ENCODE data around the gene ST8SIA1.

ST8SIA1 gene

DNA sequence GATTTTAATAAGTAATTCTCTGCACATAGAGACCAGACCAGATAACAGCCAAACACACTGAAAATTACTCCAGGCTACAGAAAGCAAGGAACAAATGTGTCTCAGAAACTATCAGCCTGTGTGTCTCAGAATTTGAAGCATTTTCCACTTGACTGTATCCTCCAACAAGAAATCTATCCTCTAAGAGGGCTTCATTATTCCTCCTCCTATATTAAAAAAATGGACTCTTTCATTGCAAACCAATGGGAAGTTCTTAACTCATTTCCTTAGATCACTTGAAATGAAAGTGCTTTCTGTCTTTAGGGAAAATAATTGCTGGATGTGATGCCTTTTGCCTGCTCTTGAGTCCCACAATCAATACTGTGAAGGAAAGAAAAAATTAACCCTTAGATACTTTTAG is 2.3 kb downstream of the ST8SIA1 start:
- DNase-seq (ENCODE audit: low spot score) = peak; percentile 39

DNA sequence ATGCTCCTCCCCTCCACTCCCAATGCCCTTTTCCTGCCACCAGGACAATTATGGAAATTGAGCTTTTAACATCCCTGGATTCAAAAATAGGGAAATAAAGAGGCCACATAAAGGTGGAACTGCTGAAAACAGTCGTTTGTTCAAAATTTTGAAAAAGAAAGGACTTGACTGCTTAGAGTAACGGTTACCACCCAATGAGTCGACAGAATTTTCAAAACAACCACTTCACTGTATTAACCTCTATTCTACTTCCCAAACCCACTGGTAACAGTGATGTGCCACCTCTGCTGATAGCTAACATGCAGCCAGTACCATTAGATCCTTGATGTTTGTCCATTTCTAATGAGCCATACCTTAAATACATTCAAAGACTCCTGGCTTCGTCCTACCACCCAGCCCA is 4.9 kb downstream of the ST8SIA1 start:
- peak; percentile 15 for DNase-seq (ENCODE audit: low spot score)

DNA sequence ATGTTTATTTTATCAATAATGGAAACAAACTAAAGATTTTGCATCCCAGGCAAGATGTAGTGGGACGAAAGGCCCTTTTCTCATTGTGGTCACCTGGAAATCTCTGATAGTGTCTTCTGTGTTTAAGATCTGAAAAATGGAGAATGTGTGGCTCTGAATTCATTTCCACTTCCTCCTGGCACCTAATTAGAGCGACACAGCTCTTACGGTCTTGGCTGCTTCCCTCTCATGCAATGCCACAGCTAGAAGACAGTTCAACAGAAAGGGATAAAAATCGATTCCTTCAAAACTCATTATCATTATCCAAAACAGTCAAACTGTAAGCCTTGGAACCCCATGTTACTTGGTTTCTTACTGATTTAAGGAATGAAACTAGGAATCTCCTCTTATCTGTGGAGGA is 9.3 kb downstream of the ST8SIA1 start:
- peak; percentile 37 for DNase-seq (ENCODE audit: low spot score)

DNA sequence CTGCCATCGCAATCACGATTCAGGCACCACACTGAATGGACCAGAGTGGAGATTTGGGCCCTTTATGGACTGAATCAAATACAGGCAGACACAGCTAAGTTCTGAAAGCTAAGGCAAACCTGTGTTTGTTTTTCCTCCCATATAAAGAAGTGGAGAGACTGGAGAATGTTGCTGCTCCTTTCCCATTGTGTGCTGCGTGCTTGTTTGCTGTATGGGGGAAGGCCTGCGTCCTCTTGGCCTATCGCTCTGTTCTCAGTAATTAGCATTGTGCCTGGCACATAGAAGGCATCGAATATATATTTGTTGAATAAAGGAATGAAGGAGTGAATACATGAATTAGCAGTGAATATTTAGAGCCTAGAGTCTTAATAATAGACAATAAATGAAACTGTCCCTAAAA is 12.4 kb downstream of the ST8SIA1 start:
- DNase-seq (ENCODE audit: low spot score) = no peak

- no peak for DNase-seq (ENCODE audit: low spot score)
Observed at GRCh38 chr12:22321638-22322037, 12.9 kb downstream of the ST8SIA1 start.

DNA sequence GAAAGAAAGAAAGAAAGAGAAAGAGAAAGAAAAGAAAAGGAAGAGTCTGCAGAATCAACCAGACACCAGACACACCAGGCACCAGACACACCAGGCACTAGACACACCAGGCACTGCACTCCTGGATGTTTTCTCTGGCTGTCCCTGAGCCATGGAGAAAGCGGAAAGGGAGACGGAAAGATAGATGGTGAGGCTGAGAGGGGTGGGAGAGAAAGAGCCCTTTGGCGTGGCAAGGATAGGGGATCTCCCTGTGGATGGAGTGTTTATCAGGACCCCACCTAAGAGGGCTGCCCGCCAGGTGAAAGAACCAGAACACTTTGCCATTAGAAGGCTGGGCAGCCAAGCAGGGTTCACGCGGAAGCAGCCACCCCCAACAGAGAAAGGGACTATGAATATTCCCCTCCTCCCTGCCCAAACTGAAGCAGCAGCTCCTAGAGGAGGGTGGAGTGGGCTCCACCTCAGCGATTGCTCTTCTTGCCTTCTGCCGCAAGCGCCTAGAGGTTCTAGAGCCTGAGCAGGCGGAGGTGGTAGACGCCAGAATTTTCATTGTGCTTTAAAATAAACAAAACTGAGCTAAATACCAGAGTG is 13.4 kb downstream of the ST8SIA1 start:
- no peak for DNase-seq (ENCODE audit: low spot score)

DNA sequence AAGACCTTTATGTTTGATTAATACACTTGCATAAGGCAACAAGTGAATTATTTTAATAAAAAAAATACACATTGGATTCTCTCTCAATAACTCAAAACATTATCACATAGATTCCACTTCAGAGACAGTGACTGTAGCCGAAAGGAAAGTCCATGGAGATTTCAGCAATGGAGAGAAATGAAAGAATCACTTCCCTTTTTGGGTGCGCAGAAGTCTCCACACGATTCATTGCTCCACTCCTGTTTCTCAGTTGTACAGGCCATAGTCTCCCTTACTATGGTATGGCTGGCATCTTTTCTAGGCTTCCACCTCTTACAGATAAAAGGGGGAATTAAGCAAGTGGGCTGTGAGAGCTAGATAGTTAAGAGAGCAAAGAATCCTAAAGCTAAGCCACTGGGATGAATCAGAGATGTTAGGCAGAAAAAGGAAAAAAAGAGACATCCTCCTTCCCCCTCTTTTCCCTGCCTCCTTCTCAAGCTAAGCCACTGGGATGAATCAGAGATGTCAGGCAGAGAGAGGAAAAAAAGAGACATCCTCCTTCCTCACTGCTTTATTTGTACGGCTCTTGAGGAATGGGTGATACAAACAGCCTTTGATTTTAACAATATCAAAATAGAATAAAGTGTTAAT is 16.3 kb downstream of the ST8SIA1 start:
- no peak for DNase-seq (ENCODE audit: low spot score)

DNA sequence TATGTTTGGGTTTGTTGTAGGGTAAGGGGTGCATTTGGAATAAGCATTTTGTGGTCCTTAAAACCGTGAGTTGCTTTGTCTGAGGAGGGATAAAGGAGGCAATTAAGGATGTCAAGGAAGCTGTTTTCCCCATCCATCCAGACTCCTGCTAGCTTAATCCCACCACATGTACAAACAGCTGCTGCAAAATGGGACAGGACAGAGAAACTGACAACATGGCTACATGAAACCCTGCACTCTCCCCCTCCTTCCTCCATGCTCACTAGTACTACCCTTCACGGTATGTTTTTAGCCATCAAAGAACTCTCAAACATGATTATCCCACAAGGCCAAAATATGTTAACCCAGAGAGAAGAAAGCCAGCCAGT is 20.6 kb downstream of the ST8SIA1 start:
- DNase-seq (ENCODE audit: low spot score) = no peak

- DNase-seq (ENCODE audit: low spot score) = peak; percentile 90
Observed at GRCh38 chr12:22313286-22313962, 21.1 kb downstream of the ST8SIA1 start.

- DNase-seq (ENCODE audit: low spot score) = no peak
Observed at GRCh38 chr12:22312336-22312735, 22.2 kb downstream of the ST8SIA1 start.

GRCh38 chr12:22310709-22311108 is 23.8 kb downstream of the ST8SIA1 start:
- no peak for DNase-seq (ENCODE audit: low spot score)

DNA sequence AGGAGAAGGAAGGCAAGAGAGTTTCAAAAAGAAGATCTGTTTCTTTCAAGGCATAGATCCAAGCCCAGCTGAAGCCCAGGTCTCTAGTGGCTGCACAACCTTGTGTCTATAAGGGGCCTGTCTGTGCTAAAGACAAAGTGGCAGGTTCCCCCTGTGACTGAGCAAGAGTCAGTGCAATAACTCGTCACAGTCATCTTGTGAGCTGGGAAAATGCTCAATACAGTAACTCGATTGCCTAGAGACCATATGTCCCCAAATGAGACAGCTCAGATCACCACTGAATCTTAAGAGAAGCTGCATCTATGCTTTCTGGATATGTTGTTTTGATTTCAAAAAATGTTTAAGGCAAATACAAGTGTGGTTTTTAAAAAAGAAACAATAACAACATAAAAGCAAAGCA is 24.2 kb downstream of the ST8SIA1 start:
- no peak for DNase-seq (ENCODE audit: low spot score)

DNA sequence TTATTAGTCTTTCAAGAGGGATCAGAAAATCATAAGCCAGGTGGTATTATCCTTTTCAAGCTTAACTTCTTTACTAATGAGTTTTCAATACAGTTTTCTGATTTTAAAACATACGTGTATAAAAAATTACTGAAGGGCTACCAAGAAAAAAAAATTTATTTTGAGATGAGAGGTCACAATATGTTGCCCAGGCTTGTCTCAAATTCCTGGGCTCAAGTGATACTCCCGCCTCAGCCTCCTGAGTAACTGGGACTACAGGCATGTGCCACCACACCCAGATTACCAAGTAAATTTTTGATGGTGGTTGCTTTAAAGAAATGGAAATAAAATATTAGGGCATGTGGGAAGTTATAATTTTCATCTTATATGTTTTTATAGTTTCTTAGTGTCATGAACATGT is 26.7 kb downstream of the ST8SIA1 start:
- DNase-seq (ENCODE audit: low spot score) = no peak

DNA sequence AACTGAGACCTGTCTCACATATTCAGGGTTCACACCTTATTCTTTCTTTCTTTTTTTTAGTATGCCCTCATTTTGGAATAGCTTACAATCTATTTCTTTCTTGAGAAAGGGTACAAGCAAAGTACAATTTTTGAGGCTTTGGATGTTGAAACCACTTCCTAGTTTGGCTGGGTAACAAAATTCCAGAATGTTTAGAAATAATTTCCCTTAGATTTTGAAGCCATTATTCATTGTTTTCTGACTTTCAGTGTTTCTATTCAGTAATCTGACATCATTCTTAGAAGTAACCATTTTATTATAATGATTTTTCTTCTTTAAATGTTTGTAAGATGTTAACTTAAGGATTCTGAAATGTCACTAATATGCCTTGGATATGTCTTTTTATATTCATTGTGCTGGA is 28.2 kb downstream of the ST8SIA1 start:
- DNase-seq (ENCODE audit: low spot score) = no peak

DNA sequence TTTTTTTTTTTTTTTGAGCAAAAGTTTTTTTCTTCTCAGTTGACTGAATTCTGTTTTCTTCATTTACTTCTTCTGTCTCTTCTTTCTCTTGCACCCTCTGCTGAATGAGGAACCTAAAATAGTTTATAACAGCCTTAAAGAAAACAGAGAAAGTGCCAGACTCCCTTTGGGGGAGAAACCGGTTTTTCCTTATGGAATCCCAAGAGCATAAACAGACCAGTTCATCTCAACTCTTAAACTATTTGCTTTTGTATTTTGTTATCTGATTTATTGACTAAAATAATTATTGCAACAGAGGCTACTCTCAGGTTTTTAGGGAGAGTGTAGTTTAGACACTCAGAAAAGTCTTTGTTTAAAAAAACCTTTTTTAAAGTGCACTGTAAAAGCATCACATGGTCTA is 30.2 kb downstream of the ST8SIA1 start:
- no peak for DNase-seq (ENCODE audit: low spot score)

- DNase-seq (ENCODE audit: low spot score) = no peak
Observed at GRCh38 chr12:22299294-22299912, 35.1 kb downstream of the ST8SIA1 start.

DNA sequence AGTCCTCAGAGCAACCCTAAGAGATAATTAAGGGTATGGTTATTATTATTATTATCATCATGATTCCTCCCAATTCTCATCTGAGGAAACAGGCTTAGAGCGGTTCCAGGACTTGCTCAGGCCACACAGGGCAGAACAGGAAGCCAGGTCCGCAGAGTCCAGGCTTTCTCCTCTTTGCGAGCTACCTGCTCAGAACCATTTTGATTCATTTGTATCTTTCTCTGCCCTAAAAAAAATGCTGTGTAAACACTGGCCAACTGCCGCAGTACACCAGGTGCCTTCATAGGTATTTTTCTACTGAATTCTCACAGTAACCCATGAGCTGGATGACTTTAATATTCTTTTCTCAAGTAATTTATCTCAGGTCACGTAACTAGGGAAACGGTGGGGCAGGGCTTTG is 45.3 kb downstream of the ST8SIA1 start:
- no peak for DNase-seq (ENCODE audit: low spot score)

GRCh38 chr12:22287776-22288621 is 46.5 kb downstream of the ST8SIA1 start:
- no peak for DNase-seq (ENCODE audit: low spot score)

DNA sequence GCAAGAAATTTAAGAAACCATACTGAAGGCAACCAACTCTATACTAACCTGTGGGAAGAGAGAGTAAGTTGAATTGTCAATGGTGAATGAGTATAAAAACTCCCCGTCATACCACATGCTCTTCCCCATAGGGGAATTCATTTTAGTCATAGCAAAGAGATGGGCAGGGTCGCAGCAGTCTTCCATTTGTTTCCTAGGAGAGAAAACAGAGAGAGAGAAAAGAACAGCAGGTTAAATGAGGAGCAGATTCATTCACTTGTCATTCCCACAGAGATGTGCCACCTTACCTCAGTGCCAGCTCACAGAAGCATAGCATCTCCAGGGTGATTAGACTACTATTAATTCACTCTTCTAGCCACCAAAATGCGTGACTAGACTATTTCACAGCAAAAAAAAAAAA is 47.4 kb downstream of the ST8SIA1 start:
- no peak for DNase-seq (ENCODE audit: low spot score)

DNA sequence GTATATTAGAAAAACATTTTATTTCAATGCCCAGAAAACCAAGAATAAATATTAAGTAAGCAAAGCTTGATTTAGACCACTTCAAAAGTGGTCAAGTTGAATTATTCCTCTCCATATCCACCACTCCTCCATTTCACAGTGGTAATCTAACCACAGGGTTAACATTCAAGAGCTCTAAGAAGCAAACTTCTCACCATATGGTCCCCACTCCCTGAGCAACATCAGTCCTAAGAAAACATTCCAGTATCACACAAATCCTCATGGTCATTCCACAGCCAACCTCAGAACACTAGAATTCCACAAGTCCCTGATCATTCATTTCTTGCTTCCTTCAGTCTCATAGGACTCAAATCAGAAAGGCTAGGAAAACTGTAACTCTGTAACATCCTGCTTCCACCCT is 47.9 kb downstream of the ST8SIA1 start:
- DNase-seq (ENCODE audit: low spot score) = no peak

DNA sequence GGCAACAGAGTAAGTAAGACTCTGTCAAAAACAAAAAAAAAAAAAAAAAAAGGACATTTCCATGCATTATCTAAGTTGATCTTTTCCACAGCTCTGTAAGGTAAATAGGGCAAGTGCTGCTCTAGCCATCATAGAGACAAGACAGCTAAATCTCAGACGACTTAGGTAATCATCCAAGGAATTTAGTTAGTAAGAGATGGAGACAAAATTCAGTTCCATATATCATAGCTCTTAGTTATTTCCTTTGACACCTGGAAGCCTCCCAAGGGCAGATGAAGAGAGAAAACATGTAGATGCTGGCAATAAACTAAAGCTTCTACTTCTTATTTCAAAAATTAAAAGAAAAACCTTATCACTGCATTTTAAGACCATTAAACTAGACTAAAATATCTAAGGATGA is 48.7 kb downstream of the ST8SIA1 start:
- DNase-seq (ENCODE audit: low spot score) = no peak

DNA sequence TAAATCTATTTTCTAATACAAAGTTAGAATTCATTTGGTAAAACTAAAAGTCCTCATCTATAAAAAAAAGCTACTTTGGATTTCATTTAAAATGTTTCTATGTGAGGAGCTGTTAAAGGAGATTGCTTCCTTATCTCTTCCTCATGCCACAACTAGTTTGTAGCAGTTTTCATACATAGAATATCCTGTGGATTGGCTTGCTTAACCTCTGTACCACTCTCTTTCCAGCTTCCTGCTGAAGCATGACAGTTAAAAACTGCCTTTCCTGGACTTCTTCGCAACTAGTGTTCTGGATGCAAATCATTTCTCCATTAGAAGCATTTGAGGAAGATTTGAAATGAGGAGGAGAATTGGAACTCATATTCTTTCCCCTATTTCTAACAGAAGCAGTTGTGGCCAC is 49.6 kb downstream of the ST8SIA1 start:
- no peak for DNase-seq (ENCODE audit: low spot score)
